SKM-1 treated with dmso at 0.1 percent for 144 hours (cell line): Measurements from ENCODE around the gene MAPRE3.
A peak's percentile ranks its signal among the peaks of the same experiment; 100 is the strongest.
"Not testable (repeated sequence)": the region's sequence is repeated elsewhere in the genome, so short reads cannot be mapped to it uniquely, and the experiment has no call there.

ENCODE experiments used
- DNase-seq: peaks from one replicate; lab custom pipeline; 2025; ENCODE audit not compliant: unreplicated experiment; lab: John Stamatoyannopoulos, UW

The MAPRE3 gene

GRCh38 chr2:27067385-27067784 is 96.9 kb downstream of the MAPRE3 start:
- DNase-seq: no peak

- no peak for DNase-seq
These were observed 99.0 kb downstream of the MAPRE3 start for GRCh38 chr2:27069436-27069835.

GRCh38 chr2:27069961-27070618 is 99.7 kb downstream of the MAPRE3 start:
- no peak for DNase-seq

GRCh38 chr2:27070653-27071276 is 100.3 kb downstream of the MAPRE3 start:
- DNase-seq: no peak

- DNase-seq: peak; percentile 89
These were observed 101.0 kb downstream of the MAPRE3 start, which contains the start of gene OST4 for GRCh38 chr2:27071277-27071989. Gene OST4, minus strand, starts transcription at chr2:27071654.

- no peak for DNase-seq
These were observed 101.8 kb downstream of the MAPRE3 start for GRCh38 chr2:27071990-27072830.

- DNase-seq: no peak
These were observed 102.5 kb downstream of the MAPRE3 start for GRCh38 chr2:27072920-27073319.

- DNase-seq: no peak
These were observed 103.3 kb downstream of the MAPRE3 start for GRCh38 chr2:27073782-27074181.

- DNase-seq: peak; percentile 69
These were observed 104.5 kb downstream of the MAPRE3 start for GRCh38 chr2:27074738-27075565.

GRCh38 chr2:27075566-27075871 is 105.1 kb downstream of the MAPRE3 start:
- not testable (repeated sequence) for DNase-seq

GRCh38 chr2:27076323-27076722 is 105.9 kb downstream of the MAPRE3 start:
- no peak for DNase-seq
